Bone marrow (tissue), 2 donors: ENCODE measurements around the gene TMEM207.

Source experiments
- DNase-seq, 2 donors: peaks; one replicate each; lab custom pipeline; 2025; lab: John Stamatoyannopoulos, UW

The TMEM207 gene

GRCh38 chr3:190444576-190445145 is 5.0 kb downstream of the TMEM207 start:
- no peak for DNase-seq

- DNase-seq, result no peak
Measured at GRCh38 chr3:190444006-190444405, 5.7 kb downstream of the TMEM207 start.

- no peak for DNase-seq
Measured at GRCh38 chr3:190443257-190443656, 6.4 kb downstream of the TMEM207 start.

- no peak for DNase-seq
Measured at GRCh38 chr3:190442240-190442639, 7.5 kb downstream of the TMEM207 start.

GRCh38 chr3:190436331-190436730 is 13.4 kb downstream of the TMEM207 start:
- DNase-seq, result no peak

GRCh38 chr3:190435618-190436017 is 14.1 kb downstream of the TMEM207 start:
- DNase-seq, result no peak

- no peak for DNase-seq
Measured at GRCh38 chr3:190433626-190434025, 16.1 kb downstream of the TMEM207 start.

- no peak for DNase-seq
Measured at GRCh38 chr3:190432216-190432615, 17.5 kb downstream of the TMEM207 start.

GRCh38 chr3:190430906-190431305 is 18.8 kb downstream of the TMEM207 start:
- no peak for DNase-seq

GRCh38 chr3:190429681-190430080 is 20.0 kb downstream of the TMEM207 start:
- no peak for DNase-seq

- no peak for DNase-seq
Measured at GRCh38 chr3:190426806-190427507, 22.7 kb downstream of the TMEM207 start.

- no peak for DNase-seq
Measured at GRCh38 chr3:190425833-190426232, 23.9 kb downstream of the TMEM207 start.

- peak in 1 of 2 donors; percentile 41 for DNase-seq
Measured at GRCh38 chr3:190424478-190425439, 24.9 kb downstream of the TMEM207 start.

- no peak for DNase-seq
Measured at GRCh38 chr3:190424108-190424477, 25.6 kb downstream of the TMEM207 start.

GRCh38 chr3:190414297-190414696 is 35.4 kb downstream of the TMEM207 start:
- DNase-seq, result no peak

- DNase-seq, result no peak
Measured at GRCh38 chr3:190404715-190405114, 45.0 kb downstream of the TMEM207 start.

GRCh38 chr3:190401963-190402362 is 47.7 kb downstream of the TMEM207 start:
- no peak for DNase-seq

GRCh38 chr3:190399677-190400076 is 50.0 kb downstream of the TMEM207 start:
- DNase-seq, result no peak

- DNase-seq, result no peak
Measured at GRCh38 chr3:190397889-190398288, 51.8 kb downstream of the TMEM207 start.

GRCh38 chr3:190396001-190396400 is 53.7 kb downstream of the TMEM207 start:
- DNase-seq, result no peak

- DNase-seq, result no peak
Measured at GRCh38 chr3:190388703-190389102, 61.0 kb downstream of the TMEM207 start.

- no peak for DNase-seq
Measured at GRCh38 chr3:190387578-190388213, 62.0 kb downstream of the TMEM207 start, which contains the start of gene CLDN16. CLDN16 (plus strand) TSS chr3:190388163; CDS start chr3:190388330, 167 bp downstream.
